Vagina (tissue), 2 donors: ENCODE results near the gene LIFR. TPM values are rescaled to one million over a fixed set of nuclear protein-coding genes. Genes with fewer than 3 reads are reported as not detected.

Source experiments
- DNase-seq, 2 donors: peaks; one replicate each; pipeline ENCODE4 v3.0.0-alpha.2; 2017; ENCODE audit errors: extremely low spot score in 2 of 2
- H3K27ac ChIP-seq: fragments of 200-600 bp; sonication (generic); one replicate; pipeline ENCODE4 v1.5.1; 2019
- H3K27me3 ChIP-seq: fragments of 200-600 bp; sonication (generic); one replicate; pipeline ENCODE4 v1.5.1; 2019
- H3K36me3 ChIP-seq, 2 donors: fragments of 200-600 bp; sonication (generic); one replicate each; pipeline ENCODE4 v1.5.1; 2017 to 2019
- H3K4me1 ChIP-seq: fragments of 200-600 bp; sonication (generic); one replicate; pipeline ENCODE4 v1.5.1; 2019
- H3K4me3 ChIP-seq, 2 donors: fragments of 200-600 bp; sonication (generic); 1 replicate in 1 of 2; 2 replicates in 1 of 2; pipeline ENCODE4 v1.5.1; 2016 to 2019
- H3K9me3 ChIP-seq: fragments of 200-600 bp; sonication (generic); one replicate; pipeline ENCODE4 v1.5.1; 2019
- CTCF ChIP-seq, 3 experiments: fragments of 450-650 bp in 2 of 3; fragments of 200-600 bp in 1 of 3; sonication (generic) in 1 of 3; IDR thresholded peaks; one replicate each; pipeline ENCODE4 v1.5.1; 2017 to 2019; ENCODE audit warnings: antibody characterized with exemption in 3 of 3, mild to moderate bottlenecking in 2 of 3, moderate library complexity in 2 of 3
- POLR2A ChIP-seq, 2 donors: fragments of 450-650 bp; IDR thresholded peaks; one replicate each; pipeline ENCODE4 v1.6.1; 2017; ENCODE audit warnings: antibody characterized with exemption in 2 of 2, mild to moderate bottlenecking in 2 of 2, moderate library complexity in 2 of 2
- POLR2AphosphoS5 ChIP-seq, 2 donors: sonication (generic); formaldehyde crosslinking; IDR thresholded peaks; one replicate each; pipeline ENCODE4 v1.9.0; 2017; ENCODE audit warnings: antibody characterized with exemption in 2 of 2, mild to moderate bottlenecking in 2 of 2, low read depth in 1 of 2; ENCODE audit not compliant: insufficient read depth in 1 of 2
- intact Hi-C: fragments of 100-400 bp; cut with DNase I; formaldehyde crosslinking; loops from one replicate; pipeline ENCODE4 v1.15.1; 2023
- total RNA-seq: library from RNA; depleted of rRNA; stranded (reverse); fragments of >200 nt; gene quantifications from one replicate; pipeline ENCODE4 v1.2.3, GENCODE V29; 2016

Gene LIFR
- total RNA-seq, 1 donor from 2014 or later = 63.3 TPM

GRCh38 chr5:38534156-38534453, 22.3 kb downstream of the LIFR start:
- Histone ChIP-seq H3K36me3 (no peaks in the 10 kb centered on the region), H3K4me3 (no peak overlapping the region), H3K9me3 (no peaks in the 10 kb centered on the region), H3K4me1 (peaks cover 26% of the 10 kb centered on the region), H3K27ac (no peak overlapping the region), H3K27me3 (no peaks in the 10 kb centered on the region)
- intact Hi-C loops = no loop called here
- DNase-seq = no peak
- TF ChIP-seq POLR2A (IDR thresholded peaks at IDR 0.05) (no peak), CTCF (IDR thresholded peaks at IDR 0.05) (no peak), POLR2AphosphoS5 (IDR thresholded peaks at IDR 0.05; ENCODE audit: insufficient read depth in 1 of 2, low read depth in 1 of 2) (no peak)

- intact Hi-C loops = no loop called here
- TF ChIP-seq CTCF (IDR thresholded peaks at IDR 0.05) = no peak
- TF ChIP-seq POLR2A (IDR thresholded peaks at IDR 0.05) = no peak
- no peak for TF ChIP-seq POLR2AphosphoS5 (IDR thresholded peaks at IDR 0.05; ENCODE audit: insufficient read depth in 1 of 2, low read depth in 1 of 2)
- Histone ChIP-seq H3K9me3 (no peaks in the 10 kb centered on the region), H3K27me3 (no peaks in the 10 kb centered on the region), H3K4me3 (no peak overlapping the region), H3K4me1 (peaks cover 26% of the 10 kb centered on the region), H3K36me3 (peaks cover 0 to 2% of the 10 kb centered on the region in 2 donors), H3K27ac (no peak overlapping the region)
- DNase-seq = no peak
These were observed 22.9 kb downstream of the LIFR start for GRCh38 chr5:38533286-38534155.

GRCh38 chr5:38532165-38532669, 24.2 kb downstream of the LIFR start:
- intact Hi-C loops = no loop called here
- H3K27ac ChIP-seq = no peak overlapping the region
- H3K4me1 ChIP-seq = peaks cover 22% of the 10 kb centered on the region
- H3K27me3 ChIP-seq = no peaks in the 10 kb centered on the region
- TF ChIP-seq POLR2AphosphoS5 (IDR thresholded peaks at IDR 0.05; ENCODE audit: insufficient read depth in 1 of 2, low read depth in 1 of 2) = no peak
- TF ChIP-seq CTCF (IDR thresholded peaks at IDR 0.05) = no peak
- TF ChIP-seq POLR2A (IDR thresholded peaks at IDR 0.05) = no peak
- peaks cover 0 to 5% of the 10 kb centered on the region in 2 donors for H3K36me3 ChIP-seq
- H3K4me3 ChIP-seq = no peak overlapping the region
- no peak for DNase-seq
- no peaks in the 10 kb centered on the region for H3K9me3 ChIP-seq

- no peak for TF ChIP-seq CTCF (IDR thresholded peaks at IDR 0.05)
- no peak for TF ChIP-seq POLR2AphosphoS5 (IDR thresholded peaks at IDR 0.05; ENCODE audit: insufficient read depth in 1 of 2, low read depth in 1 of 2)
- no peak for TF ChIP-seq POLR2A (IDR thresholded peaks at IDR 0.05)
- Histone ChIP-seq H3K36me3 (peaks cover 0 to 5% of the 10 kb centered on the region in 2 donors), H3K9me3 (no peaks in the 10 kb centered on the region), H3K4me3 (no peak overlapping the region), H3K27ac (no peak overlapping the region), H3K27me3 (no peaks in the 10 kb centered on the region), H3K4me1 (peaks cover 15% of the 10 kb centered on the region)
- intact Hi-C loops = no loop called here
- DNase-seq = no peak
These were observed 24.9 kb downstream of the LIFR start for GRCh38 chr5:38531518-38531917.
